G401 (cell line): ENCODE results near the gene DPM3. TPM values are rescaled to one million over a fixed set of nuclear protein-coding genes. Genes with fewer than 3 reads are reported as not detected.
A peak's percentile ranks its signal among the peaks of the same experiment; 100 is the strongest.

ENCODE experiments used
- DNase-seq: peaks from one replicate; pipeline ENCODE4 v3.0.0-alpha.2; 2015; ENCODE audit warnings: low spot score
- in situ Hi-C: cut with HindIII; loops from 2 replicates; pipeline ENCODE4 v1.10.0; 2016; ENCODE audit warnings: low sequenced_read_pairs, mixed read lengths
- total RNA-seq: library from RNA; depleted of rRNA; stranded (reverse); fragments of >200 nt; shearing (Covaris generic); gene quantifications from 2 replicates; pipeline ENCODE4 v1.2.3, GENCODE V29; 2014; rRNA removed

DPM3 gene
- total RNA-seq, 1 experiment from 2014 or later, result 83.3 TPM

GRCh38 chr1:155107309-155108264 lies 32.7 kb downstream of the DPM3 start:
- in situ Hi-C loops, result no loop called here
- DNase-seq, result no peak

GRCh38 chr1:155106862-155107261 lies 33.5 kb downstream of the DPM3 start:
- no peak for DNase-seq
- in situ Hi-C loops, result no loop called here

GRCh38 chr1:155105604-155106011 lies 34.7 kb downstream of the DPM3 start:
- DNase-seq, result no peak
- in situ Hi-C loops, result no loop called here

- in situ Hi-C loops, result no loop called here
- DNase-seq, result no peak
These were observed 35.5 kb downstream of the DPM3 start for GRCh38 chr1:155104605-155105534.

GRCh38 chr1:155103325-155103724 lies 37.0 kb downstream of the DPM3 start:
- in situ Hi-C loops, result no loop called here
- no peak for DNase-seq

GRCh38 chr1:155099331-155099730 lies 41.0 kb downstream of the DPM3 start:
- in situ Hi-C loops, result no loop called here

GRCh38 chr1:155094622-155094948 lies 45.7 kb downstream of the DPM3 start:
- in situ Hi-C loops, result no loop called here
- DNase-seq, result no peak

More at GRCh38 chr1:155099331-155099730, 41.0 kb downstream of the DPM3 start:
- DNase-seq, result no peak

- in situ Hi-C loops, result no loop called here
- DNase-seq, result peak; percentile 57
These were observed 46.3 kb downstream of the DPM3 start for GRCh38 chr1:155093911-155094621.

- in situ Hi-C loops, result no loop called here
These were observed 47.7 kb downstream of the DPM3 start for GRCh38 chr1:155092641-155093040.

GRCh38 chr1:155092131-155092530 lies 48.2 kb downstream of the DPM3 start:
- DNase-seq, result no peak
- in situ Hi-C loops, result no loop called here

More at GRCh38 chr1:155092641-155093040, 47.7 kb downstream of the DPM3 start:
- no peak for DNase-seq

- DNase-seq, result peak; percentile 73
- in situ Hi-C loops, result no loop called here
These were observed 49.0 kb downstream of the DPM3 start for GRCh38 chr1:155091071-155092051.

Other genes with a start within 250 kb of the DPM3 start
- 66.5 and 70.3 TPM in 2 replicates for gene PMVK, start 203.8 kb downstream of the DPM3 start, total RNA-seq
- gene PBXIP1, start 184.4 kb downstream of the DPM3 start, total RNA-seq, result 25.9 and 36.5 TPM in 2 replicates
- gene PYGO2, start 178.7 kb downstream of the DPM3 start, total RNA-seq, result 16.9 and 24.2 TPM in 2 replicates
- 204 and 265 TPM in 2 replicates for gene SHC1, start 169.8 kb downstream of the DPM3 start, total RNA-seq
- gene CKS1B, start 165.8 kb downstream of the DPM3 start, total RNA-seq, result 187 and 192 TPM in 2 replicates
- 39.9 and 49.4 TPM in 2 replicates for gene FLAD1, start 157.2 kb downstream of the DPM3 start, total RNA-seq
- gene LENEP, start 146.9 kb downstream of the DPM3 start, total RNA-seq, result 0.74 TPM in 1 of 2 replicates, not detected in the other
- gene ZBTB7B, start 137.7 kb downstream of the DPM3 start, total RNA-seq, result 30.6 and 33.0 TPM in 2 replicates
- gene DCST2, start 106.8 kb downstream of the DPM3 start, total RNA-seq, result 0.31 TPM in 1 of 2 replicates, not detected in the other
- not detected in 2 replicates for gene DCST1, start 106.7 kb downstream of the DPM3 start, total RNA-seq
- 82.2 and 92.9 TPM in 2 replicates for gene ADAM15, start 89.2 kb downstream of the DPM3 start, total RNA-seq
- 14.0 and 26.2 TPM in 2 replicates for gene EFNA4, start 76.8 kb downstream of the DPM3 start, total RNA-seq
- gene EFNA3, start 61.7 kb downstream of the DPM3 start, total RNA-seq, result 3.3 and 5.1 TPM in 2 replicates
- 2.8 and 5.3 TPM in 2 replicates for gene EFNA1, start 12.7 kb downstream of the DPM3 start, total RNA-seq
- gene SLC50A1, start 4.7 kb downstream of the DPM3 start, total RNA-seq, result 15.9 and 19.8 TPM in 2 replicates
- 177 and 223 TPM in 2 replicates for gene KRTCAP2, start 32.8 kb upstream of the DPM3 start, total RNA-seq
- 0.14 and 0.37 TPM in 2 replicates for gene TRIM46, start 33.3 kb upstream of the DPM3 start, total RNA-seq
- gene THBS3, start 67.4 kb upstream of the DPM3 start, total RNA-seq, result 75.4 and 79.8 TPM in 2 replicates
- 125 and 126 TPM in 2 replicates for gene MTX1, start 68.2 kb upstream of the DPM3 start, total RNA-seq
- 5.4 and 7.3 TPM in 2 replicates for gene ENTREP3, start 115.0 kb upstream of the DPM3 start, total RNA-seq
- 24.3 and 49.0 TPM in 2 replicates for gene SCAMP3, start 121.8 kb upstream of the DPM3 start, total RNA-seq
- gene CLK2, start 133.0 kb upstream of the DPM3 start, total RNA-seq, result 32.1 and 47.4 TPM in 2 replicates
- 1.1 and 3.3 TPM in 2 replicates for gene HCN3, start 136.9 kb upstream of the DPM3 start, total RNA-seq
- not detected in 2 replicates for gene PKLR, start 160.9 kb upstream of the DPM3 start, total RNA-seq
- gene FDPS, start 168.3 kb upstream of the DPM3 start, total RNA-seq, result 357 and 361 TPM in 2 replicates
- 23.9 and 35.0 TPM in 2 replicates for gene RUSC1, start 180.4 kb upstream of the DPM3 start, total RNA-seq